HG03520 (cell line): ENCODE results near the gene MPPED1.

Experiments used
- ATAC-seq: cut with Tn5 transposase; IDR thresholded peaks from one replicate; pipeline ENCODE4 v1.9.1; 2021; ENCODE audit warnings: mild to moderate bottlenecking, moderate library complexity; ENCODE audit not compliant: unreplicated experiment

Gene MPPED1

DNA sequence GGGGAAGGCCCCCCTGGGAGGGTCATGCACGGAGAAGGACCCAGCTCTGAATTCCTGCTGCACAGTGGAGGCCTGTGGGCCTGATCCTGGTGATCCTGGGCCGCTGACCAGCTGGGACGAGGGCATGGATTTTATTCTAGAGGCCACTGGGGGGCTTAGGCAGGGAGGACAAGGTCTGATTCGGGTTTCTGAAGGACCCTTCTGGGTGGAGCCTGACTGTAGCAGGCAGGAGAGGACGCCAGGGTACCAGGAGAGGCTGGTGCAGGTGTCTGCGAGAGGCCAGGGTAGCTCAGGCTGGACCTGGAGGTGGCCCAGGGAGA lies 31.3 kb downstream of the MPPED1 start:
- ATAC-seq = no peak

DNA sequence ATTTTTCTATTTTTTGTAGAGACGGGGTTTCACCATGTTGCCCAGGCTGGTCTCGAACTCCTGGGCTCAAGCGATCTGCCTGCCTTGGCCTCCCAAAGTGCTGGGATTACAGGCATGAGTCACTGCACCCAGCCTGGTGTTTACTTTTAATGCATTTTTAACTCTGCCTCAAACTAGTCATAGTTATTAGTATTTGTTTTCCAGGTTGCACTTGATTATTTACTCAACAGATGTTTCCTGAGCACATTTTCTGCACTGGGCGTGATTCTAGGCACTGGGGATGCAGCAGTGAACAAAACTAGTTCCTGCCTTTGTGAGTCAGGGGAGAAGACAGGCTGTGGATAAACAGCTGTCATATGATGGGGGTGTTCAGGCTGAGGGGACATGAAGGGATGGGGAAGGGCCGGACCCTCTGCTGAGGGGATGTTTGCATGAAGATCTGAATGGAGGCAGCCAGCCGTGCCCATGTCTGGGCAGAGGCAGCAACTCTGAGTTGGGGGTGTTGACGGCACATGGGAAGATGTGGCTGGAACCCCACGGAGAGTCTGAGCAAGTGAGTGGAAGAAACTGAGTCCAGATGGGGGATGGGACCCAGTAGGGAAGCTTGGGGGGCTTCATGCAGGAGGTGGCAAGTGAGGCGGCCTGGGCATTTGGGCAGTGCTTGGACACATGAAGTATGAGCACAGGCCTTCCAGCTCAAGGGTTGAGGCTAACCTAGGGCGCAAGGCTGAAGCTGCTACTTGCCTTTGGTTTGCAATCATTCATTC lies 34.4 kb downstream of the MPPED1 start:
- no peak for ATAC-seq

DNA sequence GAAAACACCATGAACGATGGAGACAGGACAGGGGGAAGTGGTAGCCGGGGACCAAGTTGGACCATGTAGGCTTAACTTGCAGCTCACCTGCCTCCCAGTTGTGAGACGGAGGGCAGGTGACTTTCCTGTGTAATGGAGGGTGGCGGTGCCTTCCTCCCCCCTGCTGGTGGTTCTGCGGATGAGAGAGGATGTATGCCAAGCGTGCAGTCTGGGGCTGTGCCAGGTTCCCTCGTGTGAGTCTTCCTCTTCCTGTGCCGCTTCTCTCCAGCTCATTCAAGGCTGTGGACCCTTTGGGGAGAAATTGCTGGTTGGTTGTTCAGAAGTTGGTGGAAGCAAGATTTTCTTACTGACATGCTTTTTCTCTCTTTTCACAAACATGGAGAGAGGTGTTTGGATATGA lies 35.1 kb downstream of the MPPED1 start:
- no peak for ATAC-seq

DNA sequence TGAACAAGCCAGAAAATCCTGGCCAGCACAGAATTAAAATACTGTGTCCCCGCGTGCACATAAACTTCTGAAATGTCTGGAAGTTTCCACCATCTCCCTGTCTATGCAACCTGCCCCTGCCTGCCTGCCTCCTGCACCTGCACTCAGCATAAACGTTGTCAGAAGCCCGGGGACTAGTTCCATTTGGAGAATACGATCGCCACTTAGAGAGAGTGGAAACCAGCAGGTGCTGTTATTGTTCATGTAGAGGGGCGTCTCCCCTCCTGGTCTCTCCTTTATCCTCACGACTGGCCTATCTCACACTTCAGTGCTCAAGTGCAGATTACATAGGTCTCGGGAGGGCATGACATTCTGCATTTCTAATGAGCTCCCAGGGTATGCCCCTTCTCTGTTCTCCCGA lies 35.6 kb downstream of the MPPED1 start:
- no peak for ATAC-seq

DNA sequence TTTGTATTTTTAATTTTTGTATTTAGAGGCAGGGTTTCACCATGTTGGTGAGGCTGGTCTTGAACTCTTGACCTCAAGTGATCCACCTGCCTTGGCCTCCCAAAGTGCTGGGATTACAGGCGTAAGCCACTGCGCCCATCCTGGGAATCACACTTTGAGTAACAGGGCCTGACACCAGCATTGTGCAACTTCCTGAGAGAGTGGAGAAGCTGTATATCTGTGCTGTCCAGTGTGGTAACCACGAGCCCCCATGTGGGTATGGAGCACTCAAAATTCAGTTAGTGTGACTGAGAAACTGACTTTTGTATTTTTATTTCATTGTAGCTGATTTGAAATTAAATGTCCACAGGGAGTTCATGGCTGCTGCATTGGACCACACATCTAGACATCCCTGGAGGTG lies 36.2 kb downstream of the MPPED1 start:
- no peak for ATAC-seq

DNA sequence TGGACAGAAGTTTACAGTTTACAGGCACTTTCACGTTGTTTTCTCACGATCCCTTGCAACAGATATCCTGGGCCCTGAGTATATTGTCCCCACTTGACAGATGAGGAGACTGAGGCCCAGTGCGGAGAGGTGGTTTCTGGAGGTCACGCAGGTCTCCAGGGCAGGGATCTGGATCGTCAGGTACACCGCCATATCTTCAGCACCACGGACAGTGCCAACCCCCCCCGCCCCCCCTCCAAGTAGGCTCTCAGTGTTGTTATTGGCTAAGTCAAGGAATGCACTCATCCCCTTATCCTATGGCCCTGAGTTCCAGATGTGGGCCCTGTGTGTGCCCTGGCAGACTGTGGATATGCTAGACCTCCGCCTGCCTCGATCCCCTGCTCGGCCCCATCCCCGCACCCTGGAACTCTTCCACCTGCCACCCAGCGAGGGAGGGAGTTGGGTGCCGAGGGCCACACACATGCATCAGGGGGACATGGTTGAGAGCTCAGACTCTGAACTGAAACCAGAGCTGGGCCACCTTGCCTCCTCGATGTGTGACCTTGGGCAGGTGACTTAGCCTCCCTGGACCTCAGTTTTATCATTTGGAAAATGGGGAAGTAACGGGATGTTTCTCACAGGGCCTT lies 37.5 kb downstream of the MPPED1 start:
- ATAC-seq = no peak

DNA sequence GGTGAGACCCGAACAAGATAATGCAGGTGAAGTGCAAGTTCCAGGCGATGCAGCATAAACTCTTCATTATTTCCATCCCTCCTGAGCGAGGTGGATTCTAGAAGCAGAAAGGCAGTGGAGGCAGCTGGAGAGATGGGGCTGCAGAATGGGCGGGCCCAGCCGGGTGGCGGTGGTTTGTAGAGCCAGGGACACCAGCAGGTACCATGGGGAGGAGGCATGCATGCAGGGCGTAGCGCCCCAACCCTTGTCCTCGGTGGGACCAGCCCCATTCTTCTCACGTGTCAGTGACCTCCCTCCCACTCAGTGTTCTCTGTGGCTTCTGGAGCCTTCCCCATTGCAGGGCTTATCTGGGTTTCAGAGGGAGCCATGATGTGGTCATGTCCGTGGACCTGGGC lies 38.0 kb downstream of the MPPED1 start:
- no peak for ATAC-seq

DNA sequence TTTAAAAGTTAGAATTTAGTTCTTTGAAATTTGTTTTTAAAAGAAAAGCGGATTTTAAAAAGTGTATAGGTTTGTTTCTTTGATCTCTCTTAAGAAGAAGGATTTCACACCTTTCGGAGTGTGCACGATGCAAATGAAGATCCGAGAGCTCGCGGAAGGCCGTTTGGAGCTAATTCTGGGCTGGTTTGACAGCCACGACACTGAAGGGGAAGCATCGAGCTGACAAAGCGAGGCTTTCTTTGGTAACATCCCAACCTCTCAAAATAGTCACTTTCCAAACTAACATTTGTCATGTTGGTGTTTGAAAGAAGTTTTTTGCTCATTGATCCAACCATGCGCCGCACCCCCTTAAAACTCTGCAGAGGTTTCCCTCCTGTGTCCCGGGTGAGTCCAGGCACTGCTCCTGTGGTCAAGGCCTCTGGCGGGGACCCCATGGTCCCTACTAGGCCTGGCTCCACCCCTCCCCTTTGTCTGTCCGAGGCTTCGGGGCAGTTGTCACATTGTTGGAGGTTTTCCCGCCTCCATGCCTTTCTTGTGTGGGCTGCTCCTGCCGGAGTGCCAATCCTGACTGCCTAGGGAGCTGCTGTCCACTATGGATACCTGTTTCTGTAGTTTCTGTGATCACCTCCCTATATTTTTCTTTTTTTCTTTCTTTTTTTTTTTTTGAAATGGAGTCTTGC lies 39.7 kb downstream of the MPPED1 start:
- no peak for ATAC-seq

DNA sequence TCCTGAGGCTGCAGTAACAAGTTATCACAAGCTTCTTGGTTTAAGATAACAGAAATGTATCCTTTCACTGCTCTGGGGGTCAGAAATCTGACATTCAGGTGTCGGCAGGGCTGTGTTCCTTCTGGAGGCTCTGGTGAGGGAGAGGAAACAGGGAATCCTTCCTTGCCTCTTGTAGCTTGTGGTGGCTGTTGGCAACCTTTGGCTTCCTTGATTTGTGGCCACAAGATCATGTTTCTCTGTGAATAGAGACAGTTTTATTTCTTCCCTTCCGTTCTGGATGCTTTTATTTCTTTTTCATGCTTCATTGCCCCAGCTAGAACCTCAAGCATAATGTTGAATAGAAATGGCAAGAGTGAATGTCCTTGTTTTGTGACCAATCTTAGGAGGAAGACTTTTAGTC lies 44.0 kb downstream of the MPPED1 start:
- ATAC-seq = no peak

DNA sequence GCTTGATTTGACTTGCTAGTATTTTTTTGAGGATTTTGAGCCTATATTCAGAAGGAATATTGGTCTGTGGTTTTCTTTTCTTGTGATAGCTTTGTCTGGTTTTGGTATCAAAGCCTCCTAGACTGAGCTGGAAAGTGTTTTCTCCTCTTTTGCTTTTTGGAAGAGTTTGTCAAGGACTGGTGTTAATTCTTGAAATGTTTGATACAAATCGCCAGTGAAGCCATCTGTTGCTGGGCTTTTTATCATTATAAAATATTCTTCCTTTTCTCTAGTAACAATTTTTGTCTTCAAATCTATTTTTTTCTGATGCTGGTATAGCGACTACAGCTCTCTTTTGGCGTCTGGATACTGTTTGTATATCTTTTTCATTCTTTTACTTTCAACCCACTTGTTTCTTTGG lies 45.2 kb downstream of the MPPED1 start:
- no peak for ATAC-seq

DNA sequence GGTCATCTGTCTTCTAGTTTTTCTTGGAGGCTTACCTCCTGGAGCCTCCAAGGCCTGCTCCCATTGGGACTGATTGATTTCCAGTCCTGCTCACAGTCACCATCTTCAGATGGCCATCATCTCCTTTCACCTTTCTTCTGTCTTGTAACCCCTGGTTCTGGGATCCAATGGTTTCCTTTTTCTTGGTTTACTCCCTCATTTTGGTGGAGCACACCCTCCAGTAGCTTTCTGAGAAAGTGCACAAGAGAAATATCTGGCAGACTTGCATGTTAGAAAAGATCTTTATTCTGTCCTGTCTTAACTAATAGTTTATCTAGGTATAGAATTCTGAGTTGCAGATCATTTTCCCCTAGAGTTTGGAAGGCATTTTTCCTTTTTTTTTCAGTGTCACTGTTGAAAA lies 50.9 kb downstream of the MPPED1 start:
- no peak for ATAC-seq

DNA sequence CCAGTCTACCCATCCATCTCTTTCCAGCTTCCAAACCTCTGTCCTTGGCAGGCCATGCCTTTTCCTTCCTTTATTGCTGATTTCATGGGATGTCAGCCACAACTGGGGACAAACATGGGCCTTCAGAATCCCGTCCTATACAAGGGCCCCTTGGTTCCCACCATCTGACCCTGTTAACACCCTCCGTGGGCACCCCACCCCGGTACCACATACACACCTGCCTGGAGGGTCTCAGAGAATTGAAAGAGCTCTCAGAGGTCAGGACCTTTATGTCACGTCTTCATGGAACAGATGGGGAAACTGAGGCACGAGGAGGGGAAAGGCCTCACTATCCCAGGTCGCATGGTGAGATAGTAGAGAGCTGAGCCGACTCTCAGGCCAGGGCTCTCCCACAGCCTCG lies 53.0 kb downstream of the MPPED1 start:
- no peak for ATAC-seq

DNA sequence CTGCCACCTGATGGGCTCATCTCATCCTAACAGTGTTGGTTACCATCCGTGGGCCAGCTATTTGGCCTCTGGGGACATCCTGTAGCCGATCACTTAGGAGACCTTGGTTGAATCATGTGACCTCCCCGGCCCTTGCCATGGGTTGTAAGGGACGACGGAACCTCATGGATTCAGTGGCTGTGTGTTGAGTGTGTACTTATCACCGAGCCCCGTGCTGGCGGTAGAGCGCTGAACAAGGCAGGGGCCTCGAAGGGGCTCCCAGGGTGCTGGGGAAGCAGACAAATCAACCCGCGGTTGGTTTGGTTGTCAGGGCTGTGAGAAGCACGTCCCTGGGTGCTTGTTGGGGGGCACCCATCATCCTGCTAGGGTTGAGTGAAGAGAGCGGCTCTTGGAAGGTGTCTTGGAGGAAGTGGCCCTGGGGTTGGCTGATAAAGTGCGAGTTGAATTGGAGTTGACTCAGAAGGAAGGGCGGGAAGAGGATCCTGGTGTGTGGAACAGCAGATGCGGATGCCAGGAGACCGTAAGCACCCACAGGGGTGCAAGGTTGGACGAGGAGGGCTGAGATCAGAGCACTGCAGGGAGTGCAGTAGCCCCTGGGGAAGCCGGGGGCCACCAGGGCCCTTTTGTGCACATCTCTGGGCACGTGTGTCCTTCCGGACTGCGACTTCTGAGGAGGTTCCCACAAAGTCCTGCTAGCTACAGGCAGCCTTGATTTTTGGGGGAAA lies 53.6 kb downstream of the MPPED1 start:
- no peak for ATAC-seq

DNA sequence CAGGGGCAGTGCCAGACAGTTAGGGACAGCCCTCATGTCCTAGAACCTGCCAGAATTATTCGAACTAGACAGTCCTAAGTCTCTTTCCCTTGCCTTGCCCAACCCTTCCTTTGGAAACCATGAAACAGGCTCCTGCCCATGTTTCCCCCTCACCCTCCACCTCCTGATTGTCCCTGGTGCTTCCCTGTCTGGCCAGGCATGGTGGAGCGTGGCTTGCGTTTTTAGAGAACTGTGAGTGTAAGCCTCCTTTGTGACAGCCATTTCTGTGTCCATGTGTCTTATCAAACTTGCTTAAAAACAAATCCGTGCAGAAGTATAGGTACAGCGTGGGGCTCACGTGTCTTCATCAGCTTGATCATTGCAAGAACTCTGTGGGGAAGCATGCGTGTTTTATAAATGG lies 54.9 kb downstream of the MPPED1 start:
- ATAC-seq = no peak

DNA sequence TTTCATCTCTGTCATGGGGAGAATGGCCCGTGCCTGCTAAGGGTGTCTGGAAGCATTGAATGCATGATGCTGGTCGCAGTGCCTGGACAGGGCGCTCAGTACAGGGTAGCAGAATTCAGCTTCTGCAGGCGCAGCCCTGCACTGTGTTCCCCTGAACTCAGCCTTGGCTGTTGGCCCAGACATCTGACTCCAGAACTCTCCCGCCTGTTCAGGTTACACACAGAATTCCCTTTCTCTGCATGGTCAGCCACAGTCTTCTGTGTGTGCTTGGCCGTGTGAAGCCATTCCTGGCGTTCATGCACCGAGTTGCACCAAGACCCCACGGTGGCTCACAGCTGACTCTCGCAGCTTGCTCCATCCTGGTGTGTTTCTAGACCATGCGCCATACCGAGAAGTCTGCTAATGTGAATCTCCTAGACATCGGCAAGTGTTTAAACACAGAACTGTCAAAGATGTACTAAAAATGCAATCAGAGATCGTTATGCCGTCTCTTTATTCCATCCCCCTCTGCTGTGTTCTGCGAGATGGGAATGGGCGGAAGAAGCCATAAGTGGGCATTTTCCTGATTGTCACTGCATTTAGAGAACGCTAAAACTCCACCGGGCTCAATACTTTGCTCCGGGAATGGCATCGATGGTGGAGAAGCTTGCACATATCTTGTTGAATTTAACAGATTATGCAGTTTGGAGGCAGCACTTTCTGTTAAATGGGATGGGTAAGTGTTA lies 55.6 kb downstream of the MPPED1 start:
- ATAC-seq = no peak

DNA sequence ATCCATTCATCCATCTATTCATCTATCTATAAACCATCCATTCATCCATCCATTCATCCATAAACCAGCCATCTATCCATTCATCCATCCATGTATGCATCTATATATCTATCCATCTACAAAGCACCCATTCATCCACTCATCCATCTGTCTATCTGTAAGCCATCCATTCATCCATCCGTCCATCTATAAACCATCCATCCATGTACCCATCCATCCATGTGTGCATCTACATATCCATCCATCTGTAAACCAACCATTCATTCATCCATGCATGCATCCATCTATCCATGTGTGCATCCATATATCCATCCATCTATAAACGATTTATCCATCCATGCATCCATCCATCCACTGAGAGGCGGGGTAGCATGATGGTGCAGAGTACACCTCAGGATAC lies 58.4 kb downstream of the MPPED1 start:
- ATAC-seq = no peak

DNA sequence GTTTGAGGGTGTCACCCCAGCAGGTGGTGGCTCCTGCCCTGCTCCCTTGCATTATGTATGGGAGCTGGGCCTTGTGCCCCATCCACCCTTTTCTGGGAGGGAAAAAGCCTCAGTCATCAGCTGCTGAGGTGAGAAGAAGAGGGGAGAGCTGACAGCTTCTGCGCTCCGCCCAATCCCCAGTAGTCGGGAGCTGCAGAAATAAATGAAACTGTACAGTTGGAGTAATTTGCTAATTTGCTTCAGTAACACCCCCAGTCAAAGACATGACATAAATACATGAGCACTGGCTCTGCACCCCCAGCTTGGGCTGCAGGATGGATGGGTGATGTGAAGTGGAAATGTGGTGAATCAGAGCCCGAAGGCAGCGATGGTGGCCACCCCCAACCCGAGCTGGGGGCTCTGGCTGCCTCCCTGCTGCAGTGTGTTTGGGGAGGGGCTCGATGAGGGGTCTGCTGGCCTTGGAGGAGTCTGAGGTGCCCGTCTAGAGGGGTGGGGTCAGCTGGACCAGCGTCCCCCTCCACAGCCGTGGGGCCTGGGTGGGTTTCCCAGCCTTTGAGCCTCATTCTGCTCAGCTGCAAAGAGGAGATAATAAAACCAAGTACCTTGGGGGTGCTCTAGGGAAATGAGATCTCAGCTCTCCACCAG lies 59.2 kb downstream of the MPPED1 start:
- no peak for ATAC-seq

DNA sequence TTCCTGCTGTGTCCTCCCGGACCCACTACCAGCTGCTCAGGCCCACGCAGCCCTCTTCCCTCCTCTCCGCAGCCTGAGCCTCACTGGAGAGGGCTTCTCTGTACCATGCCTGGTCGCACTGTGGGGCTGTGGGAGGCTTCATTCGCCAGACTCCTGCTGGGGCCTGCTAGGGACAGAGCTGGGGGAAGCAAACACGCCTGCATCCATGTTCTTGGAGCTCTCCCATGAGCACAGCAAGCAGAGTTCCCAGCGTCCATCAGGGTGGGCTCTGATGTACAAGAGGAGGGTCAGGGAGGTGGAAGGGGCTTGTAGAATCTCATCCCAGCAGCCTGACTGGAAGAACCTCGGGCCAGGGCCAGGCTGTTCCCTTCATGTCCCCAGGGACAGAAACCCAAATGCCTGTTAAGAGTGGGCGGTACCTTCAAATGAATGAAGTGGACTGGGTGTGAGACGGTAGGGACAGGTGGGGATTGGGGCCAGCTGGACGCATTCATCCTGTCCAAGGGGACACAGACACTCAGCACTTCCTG lies 59.9 kb downstream of the MPPED1 start:
- no peak for ATAC-seq

DNA sequence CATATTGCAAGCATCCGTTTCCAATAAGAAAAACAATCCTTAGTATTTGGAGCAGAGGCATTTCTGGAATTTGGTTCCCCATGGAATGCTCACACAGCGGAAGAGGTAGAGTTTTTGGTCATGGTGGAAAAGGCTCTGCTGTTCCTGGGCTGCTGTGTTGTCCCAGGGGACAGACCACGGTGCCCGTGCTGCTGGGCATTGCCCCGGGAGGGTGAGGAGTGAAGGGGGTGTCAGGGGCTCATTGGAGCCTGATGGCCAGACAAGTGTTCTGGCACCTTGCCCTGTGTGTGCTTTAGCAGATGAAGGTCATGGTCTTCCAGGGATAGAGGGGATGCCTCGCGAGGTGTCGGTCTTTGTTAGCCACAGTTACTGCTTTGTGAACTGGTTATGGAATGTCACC lies 61.2 kb downstream of the MPPED1 start:
- no peak for ATAC-seq

DNA sequence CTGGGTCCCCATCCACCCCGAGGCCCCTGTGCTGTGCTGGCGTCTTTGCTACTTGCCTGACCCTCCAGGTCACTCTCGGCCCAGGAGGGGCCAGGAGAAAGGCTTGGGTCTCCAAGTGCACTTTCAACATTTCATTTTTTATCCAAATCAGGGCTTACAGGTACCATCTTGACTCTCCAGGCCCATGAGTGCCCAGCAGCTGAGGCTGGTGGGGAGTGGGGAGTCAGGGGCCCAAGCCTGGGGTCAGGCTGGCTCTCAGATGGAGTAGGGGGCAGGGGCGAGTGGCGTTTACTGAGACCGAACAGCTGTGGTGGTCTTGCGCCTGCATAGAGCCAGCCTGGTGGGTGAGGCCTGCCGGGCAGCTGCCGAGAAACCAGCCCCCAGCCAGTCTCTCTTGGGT lies 61.6 kb downstream of the MPPED1 start:
- ATAC-seq = no peak
